GM21447 (cell line): ENCODE data around the gene DNER.

Source experiments
- ATAC-seq: cut with Tn5 transposase; IDR thresholded peaks from one replicate; pipeline ENCODE4 v1.9.1; 2021; ENCODE audit not compliant: unreplicated experiment

The DNER gene

DNA sequence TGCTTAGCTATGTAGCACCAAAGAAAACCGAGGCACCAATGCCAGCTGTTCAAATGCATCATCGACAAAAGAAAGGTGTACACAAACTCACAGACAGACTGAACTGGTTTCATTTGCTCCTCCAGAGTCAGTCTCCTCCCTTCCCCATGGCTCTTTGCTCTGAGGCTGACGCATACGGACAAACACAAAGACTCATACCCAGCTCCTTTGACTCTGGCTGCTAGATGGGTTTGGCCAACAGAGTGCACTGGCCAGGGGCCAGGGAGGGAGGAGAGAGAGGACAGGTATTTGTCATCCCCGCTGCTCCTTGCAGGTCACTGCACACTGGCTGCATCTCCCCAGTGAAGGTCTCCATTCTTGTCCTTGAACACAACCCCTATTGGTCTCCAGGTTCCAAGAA lies 40.7 kb downstream of the DNER start:
- ATAC-seq: no peak

DNA sequence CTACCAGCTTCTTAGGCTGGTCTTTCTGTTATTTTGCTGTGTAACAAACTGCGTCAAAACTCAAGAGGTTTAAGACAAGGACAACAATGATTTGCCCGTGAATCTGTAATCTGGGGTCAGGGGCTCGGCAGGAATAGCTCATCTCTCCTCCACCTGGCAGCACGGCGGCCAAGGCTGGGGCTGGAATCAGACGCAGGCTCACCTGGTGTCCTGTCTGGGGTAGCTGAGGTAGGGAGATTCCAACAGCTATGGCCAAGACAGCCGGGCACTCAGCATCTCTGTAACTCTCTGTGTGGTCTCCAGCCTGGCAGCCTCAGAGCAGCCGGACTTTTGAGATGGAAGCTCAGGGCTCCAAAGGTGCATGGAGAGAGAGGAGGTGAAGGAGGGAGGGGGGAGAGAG lies 42.3 kb downstream of the DNER start:
- ATAC-seq: no peak

DNA sequence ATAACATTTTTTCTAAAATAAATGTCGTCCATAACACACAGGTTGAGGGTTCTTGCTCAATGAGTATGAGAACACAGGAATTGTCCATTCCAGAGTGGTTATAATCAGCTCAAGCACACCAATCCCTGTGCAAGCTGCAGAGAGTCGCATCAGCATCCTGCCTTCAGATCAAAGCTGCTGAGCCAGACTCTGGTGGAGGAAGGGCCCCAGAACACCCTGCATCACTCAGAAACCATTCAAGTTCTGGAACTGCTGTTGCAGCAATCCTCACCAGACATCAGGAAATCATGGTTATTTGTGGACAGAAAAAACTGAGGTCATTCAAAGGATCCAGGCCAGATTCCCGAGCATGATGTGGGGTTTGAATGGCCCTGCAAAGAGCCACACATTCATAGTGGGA lies 44.5 kb downstream of the DNER start:
- no peak for ATAC-seq

DNA sequence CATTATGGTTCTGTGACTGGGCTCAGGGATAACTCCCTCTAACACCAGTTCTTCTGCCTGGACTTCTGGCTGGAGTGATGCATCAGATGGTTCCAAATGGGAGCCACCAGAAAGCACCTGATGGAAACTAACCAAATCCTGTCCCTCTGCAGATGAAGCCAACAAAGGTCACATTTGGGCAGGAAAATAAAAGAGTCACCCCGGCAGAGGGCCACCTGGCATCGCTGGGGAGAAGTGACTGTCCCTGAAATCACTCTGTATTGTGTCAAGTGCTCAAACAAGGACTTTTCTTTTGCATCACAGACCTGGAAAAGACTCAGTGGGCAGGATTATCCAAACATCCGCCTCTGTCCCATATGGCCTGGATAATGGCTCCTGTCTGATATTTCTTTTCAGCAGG lies 47.5 kb downstream of the DNER start:
- ATAC-seq: no peak

DNA sequence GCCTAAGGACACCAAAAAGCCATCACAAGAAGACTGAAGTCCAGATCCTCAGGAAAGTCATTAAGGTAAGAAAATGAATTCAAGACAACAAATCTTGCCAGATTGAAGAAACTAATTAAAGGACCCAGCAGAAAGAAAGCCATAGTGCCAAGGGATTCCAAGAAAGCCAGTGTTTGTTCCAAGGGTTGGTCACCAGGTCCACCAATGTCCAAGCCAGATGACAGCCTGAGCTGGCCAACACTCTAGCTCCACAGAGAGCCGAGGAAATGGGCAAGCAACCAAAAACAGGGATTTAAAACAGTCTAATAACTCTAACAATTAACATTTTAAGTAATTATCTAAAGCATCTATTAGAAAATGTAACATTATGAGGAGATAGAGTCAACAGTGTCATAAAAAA lies 49.2 kb downstream of the DNER start:
- ATAC-seq: no peak

DNA sequence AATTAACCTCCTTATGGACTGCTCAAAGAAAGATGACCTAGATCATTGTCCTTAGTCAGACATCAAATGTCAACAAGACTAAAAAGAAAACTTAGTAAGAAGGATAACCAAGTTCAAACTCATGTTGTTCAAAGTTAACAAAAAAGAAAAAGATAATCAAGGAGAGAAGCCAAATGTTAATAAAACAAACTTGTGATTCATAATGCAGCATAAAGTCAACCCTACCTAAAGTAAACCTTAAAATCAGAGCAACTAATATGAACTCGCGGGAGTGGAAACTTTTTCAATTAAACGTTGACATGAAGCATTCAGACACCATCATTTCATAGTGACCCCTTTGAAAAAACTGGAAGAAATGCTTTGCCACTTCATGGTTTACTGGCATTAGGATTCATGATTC lies 52.9 kb downstream of the DNER start:
- no peak for ATAC-seq

DNA sequence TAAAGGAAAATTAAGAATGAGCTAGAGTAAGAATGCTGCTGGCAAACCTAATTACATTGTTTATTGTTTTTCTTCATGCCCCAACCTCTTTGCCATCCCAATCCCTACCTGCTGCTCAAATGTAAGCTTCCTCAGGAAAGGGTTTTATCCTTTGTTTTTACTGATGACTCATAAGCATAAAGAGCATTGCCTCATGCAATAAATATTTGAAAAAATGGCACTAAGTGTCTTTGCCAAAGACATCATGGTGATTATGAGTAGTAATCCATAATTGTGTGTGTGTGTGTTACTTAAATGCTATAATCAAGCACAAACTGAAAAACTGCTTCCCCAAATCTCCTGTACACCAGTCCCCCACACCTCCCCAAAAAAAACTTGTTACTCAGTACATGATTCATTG lies 53.4 kb downstream of the DNER start:
- ATAC-seq: no peak

DNA sequence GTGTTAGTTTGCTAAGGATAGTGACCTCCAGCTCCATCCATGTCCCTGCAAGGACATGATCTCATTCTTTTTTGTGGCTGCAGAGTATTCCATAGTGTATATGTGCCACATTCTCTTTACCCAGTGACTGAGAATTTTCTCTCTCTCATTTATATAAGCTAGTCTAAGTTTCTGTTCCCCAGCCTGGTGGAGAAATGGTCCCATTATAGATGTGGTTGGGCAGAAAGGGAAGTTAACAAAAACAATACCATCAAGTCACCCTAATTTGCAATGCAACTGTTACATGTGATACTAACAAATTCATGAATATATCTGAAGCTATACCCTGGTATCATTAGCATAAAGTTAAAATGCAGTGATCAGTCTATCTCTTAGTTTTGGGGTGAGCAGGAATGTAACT lies 54.0 kb downstream of the DNER start:
- no peak for ATAC-seq

DNA sequence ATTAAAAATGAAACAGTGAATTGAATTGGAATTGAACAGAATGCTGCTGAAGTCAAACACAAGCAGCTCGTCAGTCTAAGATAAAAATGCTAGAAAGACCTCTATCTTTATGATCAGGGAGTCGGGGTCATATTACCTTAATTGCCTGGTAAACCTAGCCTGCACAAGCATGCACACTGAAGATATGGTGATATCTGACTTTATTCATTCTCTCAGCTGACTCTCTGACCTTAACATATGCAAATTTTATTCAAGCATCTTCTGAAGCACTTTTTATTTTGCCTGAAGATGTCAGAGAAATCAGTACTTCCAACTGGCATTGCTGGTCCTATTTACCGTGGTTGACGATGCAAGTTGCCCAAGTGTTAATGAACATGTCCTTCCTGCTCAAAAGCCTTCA lies 56.4 kb downstream of the DNER start:
- no peak for ATAC-seq

DNA sequence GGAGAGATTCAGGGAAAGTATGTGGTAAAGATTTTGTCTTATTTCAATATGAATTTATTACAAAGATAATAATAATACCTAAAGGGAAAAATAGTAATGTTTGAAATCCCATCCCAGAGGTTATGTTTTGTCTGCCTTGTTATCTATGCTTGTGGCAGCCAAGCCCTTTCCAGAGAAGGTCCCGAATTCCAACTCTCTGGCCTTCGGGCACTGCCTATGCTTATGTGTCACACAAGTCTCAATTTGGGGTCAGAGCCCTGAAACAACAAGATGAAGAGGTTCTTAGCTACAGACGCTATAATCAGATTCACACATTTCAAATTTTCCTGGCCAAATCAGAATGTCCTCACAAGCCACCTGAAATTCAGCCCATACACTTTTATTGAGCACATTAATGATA lies 59.9 kb downstream of the DNER start:
- no peak for ATAC-seq

DNA sequence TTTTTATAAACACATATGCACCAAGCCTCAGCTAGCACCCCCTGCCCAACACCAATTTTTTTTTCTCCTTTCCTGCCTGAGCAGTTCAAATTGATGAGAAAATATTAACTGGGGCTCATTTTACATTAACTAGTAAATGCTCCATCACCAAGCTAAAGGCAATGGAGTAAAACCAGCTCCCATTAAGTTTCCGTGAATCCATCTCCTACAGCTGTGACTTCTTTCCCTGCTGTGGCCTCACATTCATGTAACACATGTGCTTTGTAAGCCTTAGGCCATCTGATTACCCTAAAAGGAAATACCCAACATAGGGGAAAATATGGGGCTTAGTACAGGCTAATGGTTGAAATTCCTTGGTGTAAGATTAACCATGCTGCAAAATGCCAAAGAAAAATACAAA lies 60.8 kb downstream of the DNER start:
- ATAC-seq: no peak

DNA sequence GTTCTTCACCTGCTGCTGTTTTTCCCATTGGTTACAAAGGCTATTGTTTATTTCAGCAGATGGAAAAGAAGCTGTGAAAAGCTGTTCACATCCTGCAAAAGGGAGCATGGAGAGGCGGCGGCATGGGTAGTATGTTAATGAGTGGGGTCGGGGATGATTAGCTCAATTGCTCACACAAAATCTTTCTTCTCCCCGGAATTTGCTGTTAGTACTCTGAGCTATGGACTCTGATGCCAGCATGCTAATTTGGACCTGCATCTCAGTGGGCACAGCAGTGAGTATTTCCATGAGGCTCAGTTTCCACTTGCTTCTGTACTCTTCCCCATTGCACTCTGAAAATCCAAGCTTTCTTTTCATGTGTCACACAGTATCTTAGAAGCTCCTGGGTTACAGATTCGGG lies 61.6 kb downstream of the DNER start:
- no peak for ATAC-seq

DNA sequence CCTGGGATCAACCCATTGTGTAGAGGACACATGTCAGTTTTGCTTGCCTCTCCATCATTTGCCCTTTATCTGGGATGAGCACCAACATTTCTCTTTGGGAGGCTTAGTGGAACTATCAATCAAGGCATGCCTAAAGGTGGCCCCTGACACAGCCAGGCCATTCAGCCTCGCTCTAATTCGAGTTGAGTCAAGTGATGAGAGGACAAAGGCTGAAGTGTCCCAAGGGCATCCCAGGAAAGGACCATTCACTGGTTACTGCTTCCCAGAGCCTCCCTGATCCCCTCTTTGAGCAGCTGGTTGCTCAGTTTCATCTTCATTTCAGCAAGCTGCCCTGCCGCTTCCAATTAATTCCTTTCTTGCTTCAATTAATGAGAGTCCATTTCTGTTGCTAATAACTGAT lies 63.5 kb downstream of the DNER start:
- no peak for ATAC-seq

DNA sequence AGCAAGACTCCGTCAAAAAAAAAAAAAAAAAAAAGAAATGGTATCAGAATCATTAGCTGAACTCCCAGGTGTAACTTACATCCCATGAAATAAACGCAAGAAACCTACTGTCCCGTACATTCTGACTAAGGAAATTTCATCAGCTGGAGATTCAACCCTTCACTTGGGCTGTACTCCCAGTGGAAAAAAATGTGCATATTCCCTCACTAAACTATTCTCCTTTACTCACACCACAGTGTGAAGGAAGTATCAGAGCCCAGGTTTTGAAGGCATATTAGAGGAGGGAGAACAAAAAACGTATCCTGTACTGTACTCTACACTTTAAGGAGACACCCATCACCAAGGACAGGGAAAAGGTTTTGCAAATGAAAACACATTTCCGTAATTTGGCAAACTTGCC lies 64.3 kb downstream of the DNER start:
- ATAC-seq: no peak

DNA sequence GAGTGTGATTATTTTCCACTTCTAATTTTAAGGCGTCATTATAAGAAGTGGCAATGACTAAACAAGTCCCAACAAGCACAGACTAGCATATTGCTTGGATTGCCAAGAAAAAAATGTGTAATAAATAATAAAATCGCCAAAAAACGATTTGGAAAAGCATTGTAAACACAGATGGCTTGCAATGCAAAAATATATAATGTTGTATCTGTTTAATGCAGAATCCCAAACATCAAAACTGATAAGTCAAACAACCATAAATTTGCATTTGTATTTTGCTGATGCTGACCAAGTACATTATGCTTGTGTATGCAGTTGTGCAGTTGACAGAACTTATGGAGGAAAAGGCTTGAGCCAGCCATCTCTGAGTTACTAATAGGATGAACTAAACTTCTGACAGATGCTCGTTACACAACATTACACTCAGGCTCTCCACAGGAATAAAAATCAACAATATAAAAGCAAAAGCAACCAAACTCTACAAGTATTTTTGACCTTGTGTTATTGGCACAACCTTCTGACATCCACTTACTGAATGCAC lies 68.1 kb downstream of the DNER start:
- no peak for ATAC-seq

DNA sequence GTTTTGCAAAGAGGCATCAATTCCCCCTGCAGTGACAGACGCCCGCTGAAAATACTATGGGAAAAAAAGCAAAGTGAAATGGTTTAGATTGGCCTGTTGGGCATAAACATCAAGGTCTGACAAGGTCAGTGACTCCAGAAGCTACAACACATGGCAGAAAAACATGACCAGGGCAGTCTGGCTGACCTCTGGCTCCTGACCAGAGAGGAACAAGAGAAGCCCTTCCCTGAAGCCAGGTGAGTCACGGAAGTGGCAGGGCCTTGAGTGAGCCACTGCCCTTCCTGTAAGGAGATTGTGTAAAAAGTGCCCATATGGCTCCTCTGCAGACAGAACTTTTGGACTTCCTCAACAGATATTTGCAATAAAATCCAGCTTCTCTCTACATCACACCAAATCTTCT lies 72.0 kb downstream of the DNER start:
- ATAC-seq: no peak

DNA sequence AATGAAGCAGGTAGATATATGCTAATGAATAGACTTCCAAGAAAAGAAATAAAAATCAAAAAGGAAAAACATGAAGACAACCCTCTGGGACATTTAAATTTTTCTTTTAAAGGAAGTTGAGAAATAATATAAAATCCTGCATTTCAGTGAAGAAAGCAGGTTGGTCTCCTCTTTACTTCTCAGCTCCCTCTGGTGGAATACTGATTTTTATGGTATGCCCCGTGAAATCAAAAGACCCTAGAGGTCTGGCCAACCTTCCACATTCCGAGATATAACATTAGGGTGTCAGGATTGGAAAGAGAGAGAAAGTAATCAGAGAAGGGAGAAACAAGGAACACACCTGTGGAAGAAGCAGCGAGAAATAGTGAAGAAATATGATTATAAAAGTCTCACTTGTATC lies 72.7 kb downstream of the DNER start:
- ATAC-seq: no peak

DNA sequence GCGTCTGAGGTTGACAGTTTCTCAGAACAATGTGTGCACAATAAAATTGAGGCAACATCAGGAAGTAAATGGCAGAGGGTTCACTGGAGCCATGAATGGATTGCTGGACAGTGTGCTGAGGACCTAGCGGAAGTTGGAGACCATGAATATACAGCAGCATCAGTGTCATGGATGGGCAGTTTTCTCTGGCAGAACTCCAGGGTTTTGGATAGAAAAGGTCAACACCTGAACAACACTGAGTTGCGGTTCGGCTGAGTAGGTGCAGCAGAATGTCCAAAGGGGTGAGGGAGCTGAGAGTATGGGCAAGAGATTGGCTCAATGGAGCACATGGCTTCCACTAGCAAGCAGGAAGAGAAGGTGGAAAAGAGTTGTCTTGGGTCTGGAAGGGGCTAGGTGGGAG lies 73.7 kb downstream of the DNER start:
- ATAC-seq: no peak

DNA sequence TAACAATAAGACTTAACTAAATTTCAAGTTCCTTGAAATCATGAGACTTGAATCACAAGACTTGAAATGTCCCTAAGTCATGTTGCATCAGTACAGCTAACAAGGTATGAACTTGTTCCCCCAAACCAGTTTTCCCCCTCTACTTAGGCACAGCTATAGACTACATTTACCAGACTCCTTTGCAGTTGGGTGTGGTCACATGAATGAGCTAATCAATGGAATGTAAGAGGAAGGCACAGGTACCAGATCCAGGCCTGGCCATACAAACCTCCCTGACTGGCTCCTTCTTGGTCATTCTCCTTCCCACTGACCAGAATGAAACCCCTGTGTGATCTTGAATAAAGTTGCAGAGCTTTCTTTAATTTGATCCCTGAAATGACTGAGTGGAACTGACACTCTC lies 77.8 kb downstream of the DNER start:
- no peak for ATAC-seq

DNA sequence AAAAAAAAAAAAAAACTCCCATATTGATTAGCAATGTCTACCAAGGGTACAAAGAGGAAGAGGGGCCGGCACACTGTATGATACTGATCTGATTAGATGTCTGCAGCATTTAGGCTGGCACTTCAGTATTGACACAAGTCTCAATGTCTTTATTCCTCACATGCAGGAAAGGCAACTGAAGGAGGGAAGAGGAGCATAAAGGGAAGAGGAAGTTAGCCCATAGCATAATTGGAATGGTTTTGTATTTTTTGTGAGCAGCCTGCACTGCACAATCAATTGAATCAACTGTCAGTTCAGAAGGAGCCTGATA lies 79.0 kb downstream of the DNER start:
- no peak for ATAC-seq

DNA sequence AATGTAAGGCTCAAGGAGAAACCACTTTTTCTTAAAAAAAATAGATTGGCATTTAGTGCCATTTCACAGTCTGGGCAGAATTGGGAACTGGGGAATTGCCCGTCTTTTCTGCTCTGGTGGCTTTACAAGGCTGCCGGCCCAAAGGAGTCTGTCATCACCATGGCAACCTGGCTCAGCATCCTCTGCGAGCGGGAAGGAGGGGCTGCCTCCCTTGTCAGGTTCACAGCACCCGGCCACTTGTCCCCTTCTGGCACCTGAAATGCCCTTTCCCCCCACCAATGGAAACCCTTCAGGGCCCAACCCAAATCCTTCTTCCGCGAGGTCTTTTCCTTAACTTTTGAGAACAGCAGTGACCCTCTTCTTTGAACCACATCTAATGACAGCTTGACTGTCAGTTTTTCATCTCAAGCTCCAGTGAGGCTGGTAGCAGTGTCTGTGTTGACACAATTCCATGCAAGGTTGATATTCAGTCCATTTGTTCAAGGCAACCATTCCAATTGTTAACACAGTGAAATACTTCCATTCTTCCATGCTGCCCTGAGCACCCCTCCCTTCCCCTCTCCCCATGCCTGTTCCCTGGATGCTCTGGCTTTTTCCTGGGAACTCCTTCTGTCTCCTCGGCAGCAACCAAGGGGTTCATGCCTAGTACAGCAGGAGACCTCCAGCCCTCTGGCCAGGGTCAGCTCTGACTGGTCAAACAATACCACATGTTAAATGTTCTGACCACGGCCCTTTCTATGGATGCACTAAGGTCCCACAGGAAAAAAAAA lies 79.6 kb downstream of the DNER start:
- no peak for ATAC-seq

DNA sequence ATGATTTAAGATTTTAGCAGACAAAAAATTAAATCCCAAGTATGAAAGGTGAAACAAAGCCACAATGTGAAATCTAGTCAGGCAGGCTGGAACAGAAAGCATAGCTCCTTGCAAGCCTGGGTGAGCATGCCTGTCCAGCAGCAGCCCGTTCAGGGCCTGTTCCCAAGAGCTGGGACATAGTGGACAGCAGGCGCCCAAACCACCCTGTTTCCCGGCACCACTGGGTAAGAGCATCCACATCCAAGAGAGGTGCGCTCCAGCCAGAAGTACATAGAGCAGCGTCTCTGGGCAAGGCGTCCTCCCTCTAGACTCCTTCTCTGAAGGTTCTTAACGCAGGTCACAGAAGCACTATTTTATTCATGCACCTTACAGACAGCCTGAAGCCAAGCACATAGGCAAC lies 80.8 kb downstream of the DNER start:
- ATAC-seq: no peak

DNA sequence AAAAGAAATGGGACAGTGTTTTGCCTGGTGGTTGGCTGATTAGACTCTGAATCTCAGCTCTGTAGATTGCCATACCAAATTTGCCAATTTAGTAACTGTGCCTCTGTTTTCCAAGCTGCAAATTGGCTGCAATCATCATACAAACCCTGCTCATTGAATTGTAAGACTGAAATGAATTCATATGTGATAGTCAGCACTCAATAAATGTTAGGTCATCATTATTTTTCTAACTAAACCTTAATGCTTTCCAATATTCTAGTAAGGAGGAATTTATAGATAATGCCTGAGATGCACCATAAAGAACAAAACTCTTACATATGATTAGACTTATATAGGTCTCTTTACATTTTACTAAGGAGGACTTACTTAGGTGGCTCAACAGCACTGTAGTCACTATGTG lies 85.3 kb downstream of the DNER start:
- ATAC-seq: no peak
